GM12878 (cell line): ENCODE measurements around the gene JUN.

ENCODE experiments used
- ATF7 ChIP-seq: fragments of 450-650 bp; IDR thresholded peaks from 2 replicates; pipeline ENCODE4 v1.6.1; 2016; ENCODE audit warnings: low read depth, mild to moderate bottlenecking
- CTCF ChIP-seq, 3 experiments: IDR thresholded peaks in 2 of 3; conservative IDR thresholded peaks in 1 of 3; 2 replicates each; pipeline ENCODE4 v1.5.1; 2011; ENCODE audit warnings: low read depth in 3 of 3, low read length in 3 of 3, mild to moderate bottlenecking in 3 of 3, control low read depth in 2 of 3, moderate library complexity in 2 of 3, inconsistent platforms in 1 of 3, mixed read lengths in 1 of 3; ENCODE audit not compliant: control insufficient read depth in 2 of 3, insufficient read depth in 1 of 3; ENCODE audit errors: extremely low read depth in 1 of 3
- DPF2 ChIP-seq: fragments of 450-650 bp; IDR thresholded peaks from 2 replicates; pipeline ENCODE4 v1.6.1; 2017; ENCODE audit warnings: mild to moderate bottlenecking
- MXI1 ChIP-seq: fragments of 150-350 bp; IDR thresholded peaks from 2 replicates; pipeline ENCODE4 v1.6.1; 2011; ENCODE audit warnings: low read depth, mild to moderate bottlenecking, inconsistent platforms, low read length, improper control_type of control experiment
- NBN ChIP-seq: fragments of 450-650 bp; IDR thresholded peaks from 2 replicates; pipeline ENCODE4 v1.6.1; 2016
- NFYA ChIP-seq: IDR thresholded peaks from 2 replicates; pipeline ENCODE4 v1.6.1; 2011; ENCODE audit warnings: low read depth, mild to moderate bottlenecking, low read length, improper control_type of control experiment, borderline replicate concordance
- PBX3 ChIP-seq: IDR thresholded peaks from 2 replicates; pipeline ENCODE4 v1.6.1; 2011; ENCODE audit warnings: mild to moderate bottlenecking, low read depth, low read length, moderate library complexity; ENCODE audit not compliant: insufficient replicate concordance
- POLR2AphosphoS2 ChIP-seq: IDR thresholded peaks from 2 replicates; pipeline ENCODE4 v1.6.1; 2011; ENCODE audit warnings: low read depth, mild to moderate bottlenecking, low read length, improper control_type of control experiment, moderate library complexity
- RAD21 ChIP-seq: IDR thresholded peaks from 2 replicates; pipeline ENCODE4 v1.6.1; 2011; ENCODE audit warnings: mild to moderate bottlenecking, low read depth, low read length, moderate library complexity; ENCODE audit not compliant: insufficient read depth
- SIN3A ChIP-seq: IDR thresholded peaks from 2 replicates; pipeline ENCODE4 v1.6.1; 2012; ENCODE audit warnings: low read depth, low read length, improper control_type of control experiment
- SPI1 ChIP-seq: IDR thresholded peaks from 2 replicates; pipeline ENCODE4 v1.6.1; 2011; ENCODE audit warnings: low read depth, mild to moderate bottlenecking, low read length, moderate library complexity, borderline replicate concordance; ENCODE audit not compliant: insufficient read depth
- ZZZ3 ChIP-seq: IDR thresholded peaks from 2 replicates; pipeline ENCODE4 v1.6.1; 2011; ENCODE audit warnings: low read depth; ENCODE audit not compliant: control insufficient read depth, insufficient read length

GRCh38 chr1:58815686-58816071 is 31.8 kb upstream of the JUN start:
- no peak for TF ChIP-seq ZZZ3
- no peak for TF ChIP-seq NFYA
- TF ChIP-seq CTCF (IDR thresholded peaks at IDR 0.05 in 2 of 3, conservative IDR thresholded peaks at IDR 0.05 in 1 of 3; ENCODE audit: control insufficient read depth in 2 of 3, extremely low read depth in 1 of 3, insufficient read depth in 1 of 3, low read depth in 3 of 3, low read length in 3 of 3) = no peak
- TF ChIP-seq ATF7 = no peak
- TF ChIP-seq SPI1 = no peak
- no peak for TF ChIP-seq SIN3A
- no peak for TF ChIP-seq RAD21
- TF ChIP-seq POLR2AphosphoS2 = no peak
- no peak for TF ChIP-seq DPF2
- no peak for TF ChIP-seq PBX3
- no peak for TF ChIP-seq NBN
- TF ChIP-seq MXI1 = no peak
